GM19025 (cell line): ENCODE results near the gene NT5C3A.
"Not testable (repeated sequence)": the region's sequence is repeated elsewhere in the genome, so short reads cannot be mapped to it uniquely, and the experiment has no call there.

ENCODE experiments used
- ATAC-seq: cut with Tn5 transposase; IDR thresholded peaks from one replicate; pipeline ENCODE4 v1.9.1; 2021; ENCODE audit warnings: mild to moderate bottlenecking, low read depth, moderate library complexity; ENCODE audit not compliant: unreplicated experiment

The NT5C3A gene

GRCh38 chr7:33062023-33062781, at the start of gene NT5C3A:
NT5C3A (minus strand) TSS chr7:33062776; CDS start chr7:33062705, 71 bp downstream.
- peak; percentile 35 for ATAC-seq

DNA sequence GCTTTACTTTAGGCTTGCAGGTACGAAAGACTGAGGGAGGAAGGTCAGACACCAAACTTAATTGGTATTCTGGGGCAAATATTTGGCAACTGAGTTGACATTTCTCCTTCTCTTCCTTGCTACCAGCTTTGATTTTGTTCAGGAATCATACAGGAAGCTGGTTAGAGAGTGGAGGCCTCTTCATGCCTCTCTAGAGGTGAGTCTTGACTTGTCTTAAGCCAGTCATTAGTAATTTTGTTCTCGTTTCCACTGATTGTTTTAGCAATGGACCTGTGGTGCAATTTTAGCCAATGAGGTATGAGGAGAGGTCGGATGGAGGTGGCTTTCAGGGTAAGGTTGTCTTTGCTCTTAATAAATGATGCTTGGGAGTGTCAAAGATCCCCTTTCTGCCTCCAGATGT, 49.0 kb upstream of the NT5C3A start:
- ATAC-seq = no peak

DNA sequence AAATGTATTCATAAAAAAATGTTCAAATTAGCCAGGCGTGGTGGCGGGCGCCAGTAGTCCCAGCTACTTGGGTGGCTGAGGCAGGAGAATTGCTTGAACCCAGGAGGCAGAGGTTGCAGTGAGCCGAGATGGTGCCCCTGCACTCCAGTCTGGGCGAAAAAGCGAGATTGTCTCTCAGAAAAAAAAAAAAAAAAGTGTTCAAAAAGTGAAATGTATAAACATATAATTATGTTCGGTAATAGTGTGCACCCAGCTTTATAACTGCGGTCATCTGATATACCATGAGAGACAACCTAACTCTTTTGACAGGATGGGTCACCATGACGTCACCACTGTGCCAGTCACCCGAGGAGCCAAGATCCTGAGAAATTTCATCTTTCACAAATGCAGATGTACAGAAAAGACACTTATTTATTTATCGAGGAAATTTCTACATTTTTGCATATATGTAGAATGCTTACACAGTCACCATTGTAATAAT, 47.2 kb upstream of the NT5C3A start:
- no peak for ATAC-seq

- ATAC-seq = peak; percentile 89
These were observed 46.6 kb upstream of the NT5C3A start, which contains the start of gene RP9 for GRCh38 chr7:33109005-33109757. RP9 (minus strand) TSS chr7:33109404; CDS start chr7:33109372, 32 bp downstream.

GRCh38 chr7:33108554-33109004, 46.0 kb upstream of the NT5C3A start:
- ATAC-seq = peak; percentile 31

- ATAC-seq = no peak
These were observed 44.8 kb upstream of the NT5C3A start for GRCh38 chr7:33107136-33108066.

- no peak for ATAC-seq
These were observed 39.3 kb upstream of the NT5C3A start for GRCh38 chr7:33101906-33102305.

- ATAC-seq = no peak
These were observed 38.2 kb upstream of the NT5C3A start for GRCh38 chr7:33100770-33101169.

DNA sequence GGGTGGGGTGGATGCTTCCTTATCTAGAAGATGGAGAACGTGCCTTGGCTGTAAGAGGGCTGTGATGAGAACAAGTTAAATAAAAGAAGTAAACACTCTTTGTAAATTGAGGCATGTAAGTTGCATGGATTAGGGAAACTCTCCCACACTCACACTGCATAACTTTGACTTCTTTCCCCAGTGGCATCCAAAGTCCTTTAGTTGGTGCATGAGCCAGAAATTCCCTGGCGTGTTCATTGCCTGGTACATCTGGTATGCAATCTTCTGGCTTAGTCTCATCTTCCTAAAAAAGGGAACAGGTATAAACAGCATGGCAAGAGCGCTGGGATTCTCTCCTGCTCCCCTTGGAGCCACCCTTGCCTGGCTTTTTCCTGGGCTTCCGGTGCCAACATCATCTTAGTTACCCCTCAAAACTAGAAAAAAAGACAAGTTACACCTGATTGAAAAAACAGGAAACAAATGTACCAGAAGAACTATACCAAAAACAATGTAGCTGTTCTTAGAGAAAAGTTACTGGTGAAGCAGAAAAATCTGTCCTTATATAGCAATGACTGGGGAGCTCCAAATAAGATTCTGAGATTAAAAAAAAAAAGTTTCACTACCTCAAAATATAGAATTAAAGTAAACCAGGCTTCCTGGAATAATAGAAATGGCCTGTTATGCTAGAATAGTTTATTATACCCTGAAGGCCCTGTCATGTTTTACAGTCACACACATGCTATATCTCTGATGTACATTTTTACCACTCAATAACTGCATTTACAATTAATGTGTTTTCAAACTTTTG, 36.8 kb upstream of the NT5C3A start:
- no peak for ATAC-seq

DNA sequence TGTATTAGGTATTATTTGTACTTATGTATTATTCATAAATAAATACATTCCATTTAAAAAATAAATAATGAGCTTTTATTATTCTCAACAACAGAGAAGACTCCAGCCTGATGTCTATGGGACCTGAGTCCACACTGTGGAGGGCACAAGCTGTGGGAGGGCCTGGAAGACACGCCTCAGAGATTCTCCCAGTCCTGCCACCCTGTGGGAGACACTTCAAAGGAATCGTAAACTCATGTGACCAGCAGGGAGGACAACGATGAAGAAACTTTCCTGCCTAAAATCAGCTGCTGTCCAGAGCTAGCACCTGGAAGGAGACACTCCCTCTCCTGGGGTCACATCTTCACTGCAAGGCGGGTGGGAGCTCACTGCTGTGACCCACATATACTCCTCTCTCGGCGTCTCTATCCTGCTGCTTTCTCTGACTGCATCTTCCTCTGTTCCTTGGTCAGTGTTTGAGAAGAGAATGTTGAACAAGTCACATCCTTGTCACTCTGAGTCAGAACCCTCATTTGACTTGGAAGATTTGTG, 32.2 kb upstream of the NT5C3A start:
- not testable (repeated sequence) for ATAC-seq

GRCh38 chr7:33093266-33093665, 30.7 kb upstream of the NT5C3A start:
- no peak for ATAC-seq

DNA sequence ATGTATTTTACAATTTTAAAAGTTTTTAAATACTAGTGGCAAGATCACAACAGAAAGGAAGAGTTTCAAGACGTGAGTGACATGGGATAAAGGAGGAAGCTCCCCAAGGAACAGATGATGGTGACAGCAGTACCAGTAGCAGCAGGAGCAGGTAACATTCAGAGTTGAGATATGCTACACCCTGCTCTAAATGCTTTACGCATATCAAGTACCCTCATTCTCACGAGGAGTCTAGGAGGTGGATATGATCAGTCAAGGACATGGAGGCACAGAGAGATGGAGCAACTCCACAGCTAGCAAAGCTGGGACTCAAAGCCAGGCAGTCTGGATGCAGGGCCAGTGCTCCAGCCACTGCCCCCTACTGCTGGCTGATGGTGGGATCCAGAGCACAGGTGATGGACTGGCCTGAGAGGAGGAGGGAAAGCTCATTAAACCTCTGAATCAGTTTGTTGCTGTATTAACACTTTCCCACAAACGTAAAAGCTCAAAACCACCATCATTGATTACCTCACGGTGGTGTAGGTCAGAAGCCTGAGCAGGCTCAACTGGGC, 29.1 kb upstream of the NT5C3A start:
- ATAC-seq = no peak

DNA sequence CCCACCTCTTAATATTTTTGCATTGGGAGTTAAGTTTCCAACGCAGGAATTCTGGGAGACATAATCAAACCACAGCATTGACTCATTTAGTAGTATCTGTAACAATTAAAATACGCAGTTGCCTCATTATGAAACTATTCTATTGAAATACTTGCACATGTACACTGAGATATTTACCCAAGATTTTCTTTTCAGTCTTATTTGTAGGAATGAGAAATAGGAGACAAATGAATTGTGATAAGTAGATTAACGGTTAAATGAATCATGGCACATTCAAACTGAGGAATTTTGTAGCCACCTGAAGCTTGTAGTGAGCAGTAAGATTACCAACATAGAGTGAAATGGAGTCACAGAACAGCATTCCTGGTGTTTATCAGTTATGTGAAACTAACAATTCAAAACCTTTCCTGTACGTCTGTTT, 28.5 kb upstream of the NT5C3A start:
- no peak for ATAC-seq

- ATAC-seq = no peak
These were observed 26.6 kb upstream of the NT5C3A start for GRCh38 chr7:33089142-33089541.

- no peak for ATAC-seq
These were observed 25.3 kb upstream of the NT5C3A start for GRCh38 chr7:33087858-33088257.

- no peak for ATAC-seq
These were observed 24.8 kb upstream of the NT5C3A start for GRCh38 chr7:33087356-33087755.

GRCh38 chr7:33079763-33080690, 17.5 kb upstream of the NT5C3A start:
- ATAC-seq = no peak

DNA sequence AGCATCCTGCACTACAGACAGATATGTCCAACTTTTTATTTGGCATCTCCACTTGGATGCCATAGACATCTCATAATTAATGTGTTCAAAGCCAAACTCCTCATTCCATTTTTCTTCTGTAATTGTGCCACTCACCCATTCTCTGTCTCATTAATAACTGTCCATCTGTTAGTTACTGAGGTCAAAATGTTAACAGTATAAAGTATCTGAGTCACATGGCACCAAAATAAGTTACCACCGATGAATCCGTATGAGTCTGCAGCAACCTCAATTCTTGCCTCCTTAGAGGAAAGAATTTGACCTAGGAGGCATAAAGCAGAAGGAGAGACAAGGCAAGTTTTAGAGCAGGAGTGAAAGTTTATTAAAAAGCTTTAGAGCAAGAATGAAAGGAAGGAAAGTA, 16.5 kb upstream of the NT5C3A start:
- ATAC-seq = no peak
